ENCODE data around the gene EHBP1. TPM values are rescaled to one million over a fixed set of nuclear protein-coding genes. Genes with fewer than 3 reads are reported as not detected.
"Not testable (repeated sequence)": the region's sequence is repeated elsewhere in the genome, so short reads cannot be mapped to it uniquely, and the experiment has no call there.

EHBP1 gene
- total RNA-seq, 1 donor from 2014 or later: 104 TPM

DNA sequence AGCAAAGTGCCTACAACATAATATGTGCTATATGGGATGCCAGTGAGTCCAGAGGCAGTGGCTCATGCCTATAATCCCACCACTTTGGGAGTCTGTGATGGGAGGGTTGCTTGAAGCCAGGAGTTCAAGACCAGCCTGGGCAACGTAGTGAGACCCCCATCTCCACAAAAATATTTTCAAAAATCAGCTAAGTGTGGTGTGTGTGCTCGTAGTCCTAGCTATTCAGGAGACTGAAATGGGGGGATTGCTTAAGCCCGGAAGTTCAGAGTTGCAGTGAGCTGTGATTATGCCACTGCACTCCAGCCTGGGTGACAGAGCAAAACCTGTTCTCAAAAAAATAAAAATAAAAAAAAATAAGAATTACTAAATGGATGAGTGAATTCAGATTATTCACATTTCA is 368.5 kb downstream of the EHBP1 start:
- no peak for DNase-seq

DNA sequence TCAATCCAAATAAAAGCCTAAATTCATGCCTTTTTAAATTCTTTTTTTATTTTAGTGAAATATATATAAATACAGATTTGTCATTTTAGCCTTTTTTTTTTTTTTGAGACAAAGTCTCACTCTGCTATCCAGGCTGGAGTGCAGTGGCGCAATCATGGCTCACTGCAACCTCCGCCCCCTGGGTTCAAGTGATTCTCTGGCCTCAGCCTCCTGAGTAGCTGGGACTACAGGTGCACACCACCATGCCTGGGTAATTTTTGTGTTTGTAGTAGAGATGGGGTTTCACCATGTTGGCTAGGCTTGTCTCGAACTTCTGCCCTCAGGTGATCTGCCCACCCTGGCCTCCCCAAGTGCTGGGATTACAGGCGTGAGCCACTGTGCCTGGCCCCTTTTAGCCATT is 368.9 kb downstream of the EHBP1 start:
- DNase-seq: not testable (repeated sequence)

DNA sequence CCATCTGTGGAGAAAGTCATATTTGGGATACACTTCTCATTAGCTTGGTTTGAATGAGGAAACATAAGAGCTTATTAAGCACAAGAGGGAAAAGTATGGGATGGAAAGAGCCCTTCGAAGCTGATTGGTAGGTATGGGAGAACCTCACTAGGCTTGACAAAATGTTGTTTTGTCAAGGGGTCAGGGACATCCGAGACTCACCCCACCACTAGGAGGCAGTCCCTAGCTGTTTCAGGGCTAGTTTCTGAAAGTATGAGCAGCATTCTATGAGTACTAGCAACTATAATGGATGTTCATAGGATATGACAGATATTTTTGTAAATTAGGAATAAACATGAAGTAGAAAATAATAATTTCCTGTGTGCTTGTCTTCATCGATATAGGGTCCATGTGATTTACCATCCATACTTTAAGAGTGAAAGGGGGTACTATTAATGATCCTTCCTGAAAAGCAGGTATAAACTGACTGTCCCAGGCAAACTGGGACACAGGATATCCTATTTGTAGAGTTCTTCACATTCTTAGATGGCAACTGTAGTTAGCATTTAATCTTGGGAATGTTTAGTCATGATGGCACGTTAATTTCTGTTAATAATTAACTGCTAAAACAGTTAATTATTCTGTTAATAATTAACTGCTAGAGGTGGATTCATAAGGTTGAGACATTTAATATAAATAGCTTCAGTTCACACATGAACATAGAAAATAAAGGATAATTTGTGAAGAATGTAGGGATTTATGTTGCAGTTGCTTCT is 373.5 kb downstream of the EHBP1 start:
- DNase-seq: no peak

DNA sequence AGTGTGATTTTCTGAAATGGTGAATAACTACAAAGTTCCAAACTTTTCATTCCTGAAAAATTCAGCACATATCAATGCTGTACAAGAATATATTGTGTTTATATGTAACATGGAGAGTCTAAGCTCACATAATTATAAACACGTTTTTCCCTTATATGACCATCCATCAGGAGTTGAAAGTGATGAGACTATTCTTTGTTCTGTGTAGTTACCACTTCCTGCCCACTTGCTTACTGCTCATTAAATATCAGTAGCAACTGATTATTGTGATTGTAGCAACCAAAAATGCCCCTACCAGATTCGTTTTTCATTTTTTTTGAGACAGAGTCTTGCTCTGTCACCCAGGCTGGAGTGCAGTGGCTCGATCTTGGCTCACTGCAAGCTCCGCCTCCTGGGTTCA is 375.9 kb downstream of the EHBP1 start:
- no peak for DNase-seq

DNA sequence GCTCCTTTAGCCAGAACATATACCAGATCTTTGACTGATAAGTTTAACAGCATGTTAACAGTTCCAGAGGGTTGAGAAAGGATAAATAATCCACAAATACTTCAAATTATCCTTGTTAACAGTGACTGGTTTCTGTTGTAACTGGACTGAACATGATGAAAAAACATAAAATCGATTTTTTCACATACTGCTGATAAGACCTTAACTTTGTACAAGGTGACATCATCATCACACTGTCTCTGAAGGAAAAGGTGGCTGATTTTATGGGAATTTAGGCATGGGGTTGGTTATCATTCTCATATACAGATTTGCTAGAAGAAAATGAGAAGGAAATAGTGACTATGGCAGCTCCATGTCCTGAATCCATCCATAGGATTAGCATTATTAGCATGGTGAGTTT is 381.2 kb downstream of the EHBP1 start:
- no peak for DNase-seq

DNA sequence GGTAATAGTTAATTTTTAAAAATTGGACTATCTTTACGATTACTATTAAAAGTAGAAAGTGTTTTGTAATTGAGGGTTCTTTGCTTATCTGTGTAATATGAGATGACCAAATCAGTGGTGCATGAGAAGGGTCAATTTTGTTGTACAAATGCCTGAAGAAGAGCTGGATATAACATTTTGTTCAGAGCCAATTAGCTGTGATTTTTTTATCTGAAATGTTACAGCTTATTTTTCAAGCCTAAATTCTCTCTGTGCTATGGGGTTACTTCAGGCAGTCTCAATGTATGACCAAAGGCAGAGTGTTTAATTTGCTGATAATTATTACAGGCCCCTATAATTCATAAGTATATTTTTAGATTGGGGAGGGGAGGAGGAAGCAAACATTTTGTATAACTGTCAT is 386.9 kb downstream of the EHBP1 start:
- no peak for DNase-seq

DNA sequence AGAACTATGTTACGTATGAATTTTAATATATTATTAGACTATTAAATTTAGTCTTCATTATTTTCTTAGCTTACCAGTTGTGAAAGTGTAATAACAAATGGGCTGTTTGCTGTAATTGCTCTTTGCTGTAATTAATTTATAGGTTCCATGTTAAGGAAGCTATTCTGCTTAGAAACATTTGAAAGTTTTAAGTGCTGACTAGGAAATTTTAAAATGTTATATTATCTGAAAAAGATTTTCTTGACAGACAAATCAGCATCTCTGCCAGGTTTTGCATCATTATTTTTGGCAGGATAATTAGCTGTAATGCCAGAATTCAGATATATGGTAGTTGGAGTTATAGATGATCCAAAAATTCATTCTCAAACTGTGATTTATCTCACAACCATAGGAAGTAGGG is 387.3 kb downstream of the EHBP1 start:
- no peak for DNase-seq

DNA sequence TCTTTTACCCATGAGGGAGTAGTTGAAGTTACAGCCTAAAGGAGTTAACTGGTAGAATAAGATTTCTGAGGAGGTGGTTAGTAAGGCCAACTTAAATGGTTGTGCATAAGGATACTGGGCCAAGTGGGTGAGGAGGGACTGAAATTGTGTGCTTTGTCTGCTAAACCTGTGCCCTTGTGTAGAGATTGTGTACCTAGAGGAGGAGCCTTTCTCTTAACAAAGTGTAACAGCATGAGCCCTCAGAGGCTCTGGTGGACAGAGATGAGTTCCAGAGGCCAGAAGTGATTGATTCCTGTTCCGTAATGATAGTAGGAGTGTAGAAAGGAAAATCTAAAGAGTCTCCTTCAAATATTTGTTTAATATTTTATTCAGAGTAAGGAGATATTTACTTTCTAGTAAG is 388.0 kb downstream of the EHBP1 start:
- no peak for DNase-seq

Small RNAs within 50 kb of the gene (small RNA-seq; reads per million reads assigned to genes)
- not detected for gene RF00019 (ENCODE audit: low replicate concordance)

Other genes with a start within 250 kb of the EHBP1 start
- 1.8 TPM for gene TMEM17, start 199.5 kb upstream of the EHBP1 start, total RNA-seq

All from tongue (tissue), 3 donors.